ENCODE results near the gene MAMDC4. TPM values are rescaled to one million over a fixed set of nuclear protein-coding genes. Genes with fewer than 3 reads are reported as not detected.

Gene MAMDC4
- polyA plus RNA-seq, 3 donors, result 0.07 to 5.2 TPM; not detected in 1

- no peak overlapping the region for H3K27ac Mint-ChIP-seq
- peaks cover 20 to 24% of the 10 kb centered on the region in 2 donors for H3K36me3 Mint-ChIP-seq
- peaks cover 24% of the 10 kb centered on the region for H3K79me2 ChIP-seq (ENCODE audit: insufficient read depth, low read length)
- no peak for TF ChIP-seq CTCF (IDR thresholded peaks at IDR 0.05)
- no peak overlapping the region for H3K4me2 ChIP-seq (replicated peaks; ENCODE audit: extremely low read depth, low read length, poor library complexity, severe bottlenecking)
- no peak overlapping the region for H3K4me3 Mint-ChIP-seq
- no peak overlapping the region for H3K27ac ChIP-seq (ENCODE audit: low read depth in 1 of 2, low read length in 2 of 2)
- no peak overlapping the region for H3K4me3 ChIP-seq (replicated peaks in 1 of 3; ENCODE audit: low read depth in 2 of 3, low read length in 3 of 3)
- H3K9ac ChIP-seq (ENCODE audit: insufficient read depth, low read length, poor library complexity, severe bottlenecking), result no peak overlapping the region
- 92% methylated on average over 11 of the region's 12 CpGs for WGBS (ENCODE audit: insufficient coverage)
- peaks cover 14% of the 10 kb centered on the region for H4K20me1 ChIP-seq (ENCODE audit: insufficient read depth, low read length)
- peaks cover 26 to 43% of the 10 kb centered on the region in 2 donors for H3K4me1 ChIP-seq (ENCODE audit: control insufficient read depth in 1 of 2, insufficient read depth in 2 of 2, low read length in 2 of 2)
- no peaks in the 10 kb centered on the region for H3K9me3 ChIP-seq (replicated peaks in 1 of 2; ENCODE audit: control insufficient read depth in 1 of 2, insufficient read depth in 1 of 2, low read length in 2 of 2)
- H3K36me3 ChIP-seq (replicated peaks in 1 of 2; ENCODE audit: control insufficient read depth in 1 of 2, insufficient read depth in 2 of 2, low read length in 2 of 2), result peaks cover 0 to 2% of the 10 kb centered on the region in 2 donors
- intact Hi-C loops (cut with micrococcal nuclease), result loop anchor here (5.0 to 10.0 kb wide), 2 partner anchors 37 to 140 kb away; partner anchors contain the start of genes AJM1 (in 1 of the 2), C8G (in 1 of the 2) and FBXW5 (in 1 of the 2)
- H3K27me3 Mint-ChIP-seq (ENCODE audit: low read depth in 3 of 3), result peaks cover 23 to 30% (median 25%) of the 10 kb centered on the region in 3 donors
- H3K9me3 Mint-ChIP-seq, result peaks cover 0 to 11% (median 1%) of the 10 kb centered on the region in 7 donors
- H2AFZ ChIP-seq (ENCODE audit: insufficient read depth, low read depth, low read length, poor library complexity, severe bottlenecking), result no peak overlapping the region
- no peak for DNase-seq
- H3K4me1 Mint-ChIP-seq, result peaks cover 38% of the 10 kb centered on the region
- peaks cover 16 to 24% of the 10 kb centered on the region in 2 donors for H3K27me3 ChIP-seq (ENCODE audit: control insufficient read depth in 2 of 2, insufficient read depth in 2 of 2, low read length in 2 of 2)
These were observed 46.9 kb upstream of the MAMDC4 start for GRCh38 chr9:136805207-136805740.

GRCh38 chr9:136806067-136806466, 46.1 kb upstream of the MAMDC4 start:
- no peak overlapping the region for H3K9ac ChIP-seq (ENCODE audit: insufficient read depth, low read length, poor library complexity, severe bottlenecking)
- intact Hi-C loops (cut with micrococcal nuclease), result loop anchor here (2.0 to 10.0 kb wide), 3 partner anchors 15 to 139 kb away; partner anchors contain the start of genes AJM1 (in 1 of the 2), C8G (in 1 of the 2), FBXW5 (in 1 of the 2) and TMEM141 (in 1 of the 2)
- WGBS (ENCODE audit: insufficient coverage), result 93% methylated on average over 7 of the region's 10 CpGs

More at GRCh38 chr9:136806067-136806466, 46.1 kb upstream of the MAMDC4 start:
- peaks cover 20 to 30% of the 10 kb centered on the region in 2 donors for H3K36me3 Mint-ChIP-seq
- TF ChIP-seq CTCF (IDR thresholded peaks at IDR 0.05), result no peak
- peaks cover 0 to 5% (median 1%) of the 10 kb centered on the region in 7 donors for H3K9me3 Mint-ChIP-seq
- H3K27ac ChIP-seq (ENCODE audit: low read depth in 1 of 2, low read length in 2 of 2), result no peak overlapping the region
- H3K4me3 ChIP-seq (replicated peaks in 1 of 3; ENCODE audit: low read depth in 2 of 3, low read length in 3 of 3), result no peak overlapping the region
- no peaks in the 10 kb centered on the region for H3K9me3 ChIP-seq (replicated peaks in 1 of 2; ENCODE audit: control insufficient read depth in 1 of 2, insufficient read depth in 1 of 2, low read length in 2 of 2)
- H3K4me1 Mint-ChIP-seq, result peaks cover 31% of the 10 kb centered on the region
- H3K36me3 ChIP-seq (replicated peaks in 1 of 2; ENCODE audit: control insufficient read depth in 1 of 2, insufficient read depth in 2 of 2, low read length in 2 of 2), result peaks cover 4 to 5% of the 10 kb centered on the region in 2 donors
- no peak overlapping the region for H3K4me3 Mint-ChIP-seq
- no peak overlapping the region for H3K27ac Mint-ChIP-seq
- H3K27me3 ChIP-seq (ENCODE audit: control insufficient read depth in 2 of 2, insufficient read depth in 2 of 2, low read length in 2 of 2), result peaks cover 9 to 16% of the 10 kb centered on the region in 2 donors
- no peak overlapping the region for H3K4me2 ChIP-seq (replicated peaks; ENCODE audit: extremely low read depth, low read length, poor library complexity, severe bottlenecking)
- no peak overlapping the region for H2AFZ ChIP-seq (ENCODE audit: insufficient read depth, low read depth, low read length, poor library complexity, severe bottlenecking)
- H3K27me3 Mint-ChIP-seq (ENCODE audit: low read depth in 3 of 3), result peaks cover 15 to 22% (median 17%) of the 10 kb centered on the region in 3 donors
- DNase-seq, result no peak
- H3K79me2 ChIP-seq (ENCODE audit: insufficient read depth, low read length), result peaks cover 32% of the 10 kb centered on the region
- H3K4me1 ChIP-seq (ENCODE audit: control insufficient read depth in 1 of 2, insufficient read depth in 2 of 2, low read length in 2 of 2), result peaks cover 21 to 35% of the 10 kb centered on the region in 2 donors
- peaks cover 19% of the 10 kb centered on the region for H4K20me1 ChIP-seq (ENCODE audit: insufficient read depth, low read length)

Data from CD14-positive monocyte (primary cell).